Frontal cortex (tissue), 4 donors: Measurements from ENCODE around the gene SPCS1. TPM values are rescaled to one million over a fixed set of nuclear protein-coding genes. Genes with fewer than 3 reads are reported as not detected.
A peak's percentile ranks its signal among the peaks of the same experiment; 100 is the strongest.
"Not testable (repeated sequence)": the region's sequence is repeated elsewhere in the genome, so short reads cannot be mapped to it uniquely, and the experiment has no call there.

Source experiments
- DNase-seq, 2 donors: peaks; one replicate each; pipeline ENCODE4 v3.0.0; 2012; ENCODE audit warnings: low spot score in 2 of 2
- FAIRE-seq: peaks from 2 replicates; lab custom pipeline; 2012; peaks lifted over from hg19 to GRCh38; lab: Jason Lieb, UNC
- total RNA-seq: library from RNA; depleted of rRNA; stranded (reverse); fragments of >200 nt; gene quantifications from one replicate; pipeline ENCODE4 v1.2.3, GENCODE V29; 2014
- donor health status: control.
- donor health status: control.
- donor health status: control.

SPCS1 gene
- total RNA-seq, result 39.9 TPM

DNA sequence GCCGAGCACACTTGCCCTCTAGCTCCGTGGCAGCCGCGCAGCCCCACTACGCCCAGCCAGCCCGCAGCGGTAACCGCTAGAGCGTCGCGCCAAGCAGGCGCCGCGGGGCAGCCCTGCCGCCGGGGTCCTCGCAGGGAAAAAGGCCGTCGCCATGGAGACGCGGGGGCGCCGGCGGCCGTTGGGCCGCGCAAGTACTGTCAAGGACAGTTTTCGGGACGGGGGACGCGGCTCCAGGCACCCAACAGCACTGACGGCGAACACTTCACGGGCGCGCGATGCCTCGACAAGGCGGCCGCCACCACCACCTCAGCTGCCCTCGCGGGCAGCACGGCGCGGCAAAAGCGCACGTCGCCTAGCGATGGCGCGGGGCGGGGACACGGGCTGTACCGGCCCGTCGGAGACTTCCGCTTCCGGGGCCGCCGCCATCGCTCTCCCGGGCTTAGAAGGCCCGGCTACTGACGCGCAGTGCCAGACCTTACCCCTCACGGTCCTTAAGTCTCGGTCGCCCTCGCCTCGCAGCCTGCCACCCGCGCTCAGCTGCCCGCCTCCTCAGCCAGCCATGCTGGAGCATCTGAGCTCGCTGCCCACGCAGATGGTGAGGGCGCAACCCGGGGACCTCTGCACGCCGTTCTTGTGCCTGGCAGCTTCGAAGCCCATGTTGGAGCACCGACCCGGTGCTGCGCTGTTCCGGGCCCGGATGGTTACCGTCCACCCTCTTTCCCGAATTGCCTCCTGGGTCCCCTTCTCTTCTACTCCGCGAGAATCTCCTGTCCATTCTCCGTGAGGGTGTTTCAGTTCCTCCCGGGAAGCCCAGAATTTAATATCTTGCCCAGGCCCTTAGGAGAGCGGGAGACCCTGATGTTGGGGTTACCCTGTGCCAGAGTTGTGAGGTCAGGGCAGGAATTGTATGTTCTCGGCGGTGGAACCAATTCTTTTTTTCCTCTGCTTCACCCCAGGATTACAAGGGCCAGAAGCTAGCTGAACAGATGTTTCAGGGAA, at the start of gene SPCS1, which contains the start of gene GLT8D1:
TSS of gene SPCS1 (plus strand) at position 419 of the 999 bp plus-strand sequence. CDS start at position 560, 141 bp downstream.
TSS of gene GLT8D1 (minus strand) at position 104 of the 999 bp plus-strand sequence. CDS start 5,331 bp downstream, outside the sequence.
- DNase-seq, result peak; percentile 92 to 95
- no peak for FAIRE-seq

DNA sequence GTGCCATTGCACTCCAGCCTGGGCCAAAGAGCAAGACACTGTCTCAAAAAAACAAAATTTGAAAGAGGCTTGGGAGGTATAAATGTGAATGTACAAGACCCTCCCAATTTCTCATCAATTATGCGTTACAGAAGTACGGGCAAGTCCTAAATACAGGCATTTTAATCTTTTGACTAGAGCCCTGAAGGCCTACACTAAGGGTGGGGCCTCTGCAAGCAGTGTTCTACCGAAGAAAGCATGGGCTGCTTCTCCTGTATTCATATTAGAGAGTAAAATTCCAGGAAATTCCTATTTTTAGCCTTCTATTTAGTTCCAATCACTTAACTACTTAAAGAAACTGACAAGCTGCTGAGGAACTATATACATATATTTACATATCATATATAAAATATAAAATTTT, 45.9 kb upstream of the SPCS1 start:
- no peak for DNase-seq
- no peak for FAIRE-seq

DNA sequence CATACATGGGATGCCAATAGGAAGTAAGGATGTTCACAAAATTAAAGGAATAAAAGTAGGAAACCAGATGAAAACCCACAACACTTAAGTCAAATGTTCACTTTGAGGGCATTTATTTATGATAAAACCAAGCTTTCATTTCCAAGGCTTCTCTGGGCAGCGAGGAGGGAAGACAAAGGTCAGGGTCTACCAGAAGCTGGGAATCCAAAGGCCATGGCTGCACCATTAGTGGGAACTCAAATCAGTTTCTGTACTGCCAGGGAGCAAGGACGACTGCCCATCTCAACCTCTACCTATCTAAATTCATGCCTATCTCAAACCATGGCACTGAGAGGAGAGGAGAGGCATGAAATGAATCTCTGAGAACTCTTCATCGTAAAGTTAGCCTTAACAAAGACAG, 42.8 kb upstream of the SPCS1 start:
- FAIRE-seq (no peak), DNase-seq (no peak)

DNA sequence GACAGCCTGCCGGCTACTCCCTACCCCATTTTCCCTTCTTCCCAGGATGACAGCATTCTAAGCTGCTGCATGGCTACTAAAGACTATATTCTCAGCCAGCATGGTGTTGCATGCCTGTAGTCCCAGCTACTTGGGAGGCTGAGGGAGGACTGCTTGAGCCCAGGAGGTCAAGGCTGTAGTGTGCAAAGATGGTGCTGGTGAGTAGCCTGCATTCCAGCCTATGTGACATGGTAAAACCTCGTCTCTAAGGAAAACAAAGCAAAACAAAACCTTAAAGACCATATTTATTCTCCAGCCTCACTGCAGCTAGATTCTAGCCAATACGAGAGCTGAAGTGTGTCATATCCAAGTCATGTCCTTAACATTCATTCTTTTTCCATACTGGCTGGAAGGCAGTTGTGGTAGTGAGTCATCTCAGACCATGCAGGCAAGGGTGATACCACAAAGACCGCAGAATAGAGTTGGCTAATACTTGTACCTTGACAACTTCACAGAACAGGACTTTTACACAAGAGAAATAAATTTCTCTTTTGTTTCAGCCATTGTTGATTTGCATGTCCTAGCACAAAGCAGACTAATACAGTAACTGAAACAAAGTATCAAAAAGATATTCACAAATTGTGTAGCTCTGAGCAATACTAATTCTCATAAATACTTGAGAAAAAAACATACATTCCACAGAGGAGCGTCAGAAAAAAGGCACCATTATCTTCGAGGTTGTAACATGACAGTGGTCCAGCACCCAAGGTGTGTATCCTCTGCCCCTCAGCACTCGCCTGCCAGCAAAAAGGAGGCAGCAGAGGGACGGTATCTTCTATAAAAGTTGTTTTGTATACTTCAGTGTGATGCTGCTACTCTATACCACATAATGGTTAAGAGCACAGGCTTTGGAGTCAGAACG, 35.0 kb upstream of the SPCS1 start:
- no peak for DNase-seq
- no peak for FAIRE-seq

DNA sequence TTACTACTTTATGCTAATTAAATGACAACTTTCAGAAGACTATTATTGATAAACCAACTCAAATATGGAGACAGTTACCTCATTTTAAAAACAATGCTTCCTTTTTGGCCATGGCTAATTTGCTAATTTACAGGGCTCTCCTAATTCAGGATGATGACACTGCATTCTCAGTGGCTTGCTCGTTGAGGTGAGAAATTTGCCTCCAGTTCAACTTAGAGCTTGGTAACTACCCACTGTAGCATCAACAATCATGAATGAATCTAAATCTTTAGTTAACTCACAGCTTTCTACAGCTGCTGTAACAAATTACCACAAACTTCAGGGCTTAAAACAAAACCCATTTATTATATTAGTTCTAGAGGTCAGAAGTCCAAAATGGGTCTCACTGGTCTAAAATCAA, 34.2 kb upstream of the SPCS1 start:
- DNase-seq (no peak), FAIRE-seq (no peak)

DNA sequence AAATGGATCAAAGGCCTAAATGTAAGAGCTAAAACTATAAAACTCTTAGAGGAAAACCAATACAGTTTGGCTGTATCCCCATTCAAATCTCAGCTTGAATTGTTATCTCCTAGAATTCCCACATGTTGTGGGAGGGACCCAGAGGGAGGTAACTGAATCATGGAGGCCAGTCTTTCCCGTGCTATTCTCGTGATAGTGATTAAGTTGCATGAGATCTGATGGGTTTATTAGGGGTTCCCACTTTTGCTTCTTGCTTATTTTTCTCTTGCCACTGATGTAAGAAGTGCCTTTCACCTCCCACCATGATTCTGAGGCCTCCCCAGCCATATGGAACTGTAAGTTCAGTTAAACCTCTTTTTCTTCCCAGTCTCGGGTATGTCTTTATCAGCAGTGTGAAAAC, 29.7 kb upstream of the SPCS1 start:
- not testable (repeated sequence) for FAIRE-seq, DNase-seq

DNA sequence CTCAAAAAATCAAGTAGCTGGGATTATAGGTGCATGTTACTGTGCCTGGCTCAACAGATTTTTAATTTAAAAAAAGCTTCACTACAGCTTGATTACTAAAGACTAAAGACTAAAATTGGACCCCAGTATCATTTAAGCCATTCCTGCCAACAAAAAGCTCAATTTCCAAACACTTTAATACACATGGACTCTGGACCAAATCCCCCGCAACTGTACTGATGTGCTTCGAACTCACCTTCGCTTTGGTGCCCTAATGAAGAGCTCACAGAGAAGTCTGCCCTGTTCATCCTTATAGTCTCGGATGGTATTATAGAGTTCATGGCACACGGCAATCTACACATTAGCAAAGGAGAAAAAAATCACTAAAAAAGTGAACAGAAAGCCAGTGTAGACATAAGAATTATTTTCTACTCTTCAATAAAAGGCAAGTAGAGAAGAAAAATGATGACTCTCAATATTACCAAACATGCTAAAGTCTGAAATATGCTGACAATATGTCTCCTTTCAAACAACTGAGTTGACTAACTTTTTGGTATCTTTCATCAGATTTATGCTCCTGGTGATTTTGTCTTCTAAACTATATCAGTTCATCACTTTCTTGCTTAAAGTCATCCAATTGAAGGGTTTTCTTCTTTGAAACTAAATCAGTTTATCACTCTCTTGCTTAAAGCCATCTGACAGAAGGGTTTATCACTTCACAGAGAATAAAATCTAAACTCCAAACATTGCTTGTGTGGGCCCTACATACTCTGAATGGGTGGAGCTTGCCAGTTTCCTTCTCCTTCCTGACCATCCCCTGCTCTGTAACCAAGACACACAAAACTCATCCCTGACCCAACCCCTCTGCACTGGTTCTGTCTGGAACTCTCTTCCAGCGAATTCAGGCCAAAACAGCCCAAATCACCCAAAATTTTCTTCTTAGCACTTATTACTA, 27.4 kb upstream of the SPCS1 start:
- FAIRE-seq (no peak), DNase-seq (no peak)

DNA sequence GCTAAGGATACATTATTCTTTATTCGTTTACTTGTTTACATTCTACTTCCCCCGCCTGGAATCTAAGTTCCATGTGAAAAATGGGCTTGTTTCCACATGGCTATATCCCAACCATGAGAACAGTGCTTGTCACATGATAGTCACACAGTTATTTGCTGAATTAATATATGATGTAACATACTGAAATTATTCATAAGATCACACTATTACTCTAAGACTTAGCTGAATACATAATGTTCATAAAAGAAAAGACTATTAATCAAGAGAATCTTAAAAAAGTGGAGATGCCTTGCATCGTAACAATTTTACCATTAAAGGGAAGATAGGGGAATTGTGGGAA, 26.7 kb upstream of the SPCS1 start:
- FAIRE-seq, result no peak
- no peak for DNase-seq

DNA sequence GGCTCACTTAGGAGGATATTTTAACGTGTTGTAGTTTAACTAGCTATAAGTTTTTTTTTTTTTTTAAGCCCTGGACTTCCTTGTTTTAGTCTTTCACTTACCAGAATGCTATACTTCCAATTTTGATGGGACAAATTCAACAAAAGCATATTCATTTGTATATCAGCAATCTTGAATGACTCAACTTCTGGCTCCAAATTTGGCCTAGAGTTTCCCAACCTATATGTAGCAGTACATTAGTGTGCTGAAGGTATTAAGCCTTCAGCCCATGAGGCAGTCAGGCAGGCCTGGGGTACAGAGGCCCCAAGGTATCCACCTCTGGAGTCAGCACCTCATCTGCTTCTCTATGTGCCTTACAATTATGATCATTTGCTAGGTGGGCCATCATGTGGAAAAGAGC, 26.1 kb upstream of the SPCS1 start:
- no peak for FAIRE-seq

DNA sequence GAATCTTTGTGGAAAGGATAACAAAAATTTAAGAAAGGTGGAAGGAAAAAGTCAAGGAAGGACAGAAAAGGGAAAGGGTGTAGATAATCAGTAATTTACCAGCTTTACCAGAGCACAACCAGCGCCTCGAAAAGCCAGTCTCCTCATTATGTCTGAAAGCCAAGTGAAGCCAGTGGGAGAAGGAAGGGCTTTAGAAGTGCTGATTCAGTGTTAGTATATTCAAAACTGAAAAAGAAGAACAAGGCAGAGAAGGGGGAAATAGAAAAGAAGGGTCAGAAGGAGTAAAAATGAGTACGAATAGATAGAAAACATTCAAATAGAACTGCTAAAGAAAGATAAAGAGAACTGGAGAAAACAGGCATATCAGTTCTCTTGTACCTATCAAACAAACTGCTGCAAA, 24.3 kb upstream of the SPCS1 start:
- DNase-seq (no peak), FAIRE-seq (no peak)

More for the DNA sequence above, 26.1 kb upstream of the SPCS1 start:
- DNase-seq, result no peak

DNA sequence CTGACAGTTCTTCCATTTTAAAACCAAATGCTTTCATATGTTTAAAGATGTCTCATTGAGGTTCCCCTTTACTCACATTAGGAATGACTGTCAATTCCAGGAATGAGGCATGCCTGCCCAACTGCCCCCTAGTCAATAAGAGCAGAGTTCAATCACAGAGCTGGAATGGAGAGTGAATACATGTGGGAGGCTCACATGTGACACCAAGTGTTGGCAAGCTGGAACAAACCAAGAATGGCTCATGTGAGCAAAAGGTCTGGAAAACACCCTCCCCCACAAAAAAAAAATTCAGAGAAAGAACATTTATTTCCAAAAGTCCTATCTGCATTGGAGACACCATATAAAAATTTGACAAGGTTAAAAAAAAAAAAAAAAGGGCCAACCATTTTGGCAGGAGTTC, 23.9 kb upstream of the SPCS1 start:
- peak in 1 of 2 donors; percentile 26 for DNase-seq
- no peak for FAIRE-seq

DNA sequence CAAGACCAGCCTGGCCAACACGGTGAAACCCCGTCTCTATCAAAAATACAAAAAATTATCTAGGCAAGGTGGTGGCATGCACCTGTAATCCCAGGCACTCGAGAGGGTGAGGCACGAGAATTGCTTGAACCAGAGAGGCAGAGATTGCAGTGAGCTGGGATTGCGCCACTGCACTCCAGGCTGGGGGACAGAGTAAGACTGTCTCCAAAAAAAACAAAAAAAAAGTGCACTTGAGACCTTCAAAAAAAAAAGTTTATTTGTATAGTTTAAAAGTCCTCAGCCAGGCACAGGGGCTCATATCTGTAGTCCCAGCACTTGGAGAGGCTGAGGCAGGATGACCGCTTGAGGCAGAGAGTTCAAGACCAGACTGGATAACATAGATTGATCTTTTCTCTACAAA, 22.3 kb upstream of the SPCS1 start:
- DNase-seq, result no peak
- no peak for FAIRE-seq

DNA sequence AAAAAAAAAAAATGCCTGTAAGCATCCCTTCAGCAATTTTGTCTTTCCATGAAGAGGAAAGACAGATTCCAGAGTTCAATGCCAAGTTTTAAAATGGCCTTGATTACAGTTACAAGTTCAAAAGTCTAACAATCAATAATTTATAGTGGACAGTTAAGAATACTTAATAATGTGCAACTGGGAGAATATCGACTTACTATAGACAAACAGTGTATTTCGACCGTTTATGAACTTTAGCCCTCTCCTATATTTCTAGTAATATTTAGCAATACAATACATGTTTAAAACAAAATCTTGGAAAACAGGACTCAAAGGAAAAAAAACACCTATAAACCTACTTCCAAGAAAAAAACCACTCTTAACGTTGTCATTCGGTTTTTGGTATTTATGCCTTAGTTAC, 21.7 kb upstream of the SPCS1 start:
- DNase-seq (no peak), FAIRE-seq (no peak)

DNA sequence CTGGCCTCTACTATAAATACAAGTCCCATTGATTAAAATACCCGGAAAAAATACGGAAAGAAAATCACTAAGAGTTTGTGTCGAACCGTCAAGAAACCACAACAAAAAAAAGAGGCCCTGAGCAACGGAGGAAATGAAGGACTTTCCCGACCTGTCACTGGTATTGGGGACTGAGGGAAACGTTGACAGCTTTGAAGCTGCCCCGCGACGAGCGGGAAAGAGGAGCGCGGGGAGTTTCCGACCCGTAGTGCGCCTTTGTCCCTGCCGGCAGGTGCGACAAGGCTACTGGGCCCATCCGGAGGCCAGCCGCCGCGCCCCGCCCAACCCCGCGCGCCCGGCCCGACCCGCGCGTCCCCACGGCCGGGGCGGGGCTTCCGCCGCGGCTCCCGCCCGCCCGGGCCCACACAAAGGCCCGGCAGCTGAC, 20.6 kb upstream of the SPCS1 start:
- FAIRE-seq (no peak), DNase-seq (peak; percentile 91 to 96)

DNA sequence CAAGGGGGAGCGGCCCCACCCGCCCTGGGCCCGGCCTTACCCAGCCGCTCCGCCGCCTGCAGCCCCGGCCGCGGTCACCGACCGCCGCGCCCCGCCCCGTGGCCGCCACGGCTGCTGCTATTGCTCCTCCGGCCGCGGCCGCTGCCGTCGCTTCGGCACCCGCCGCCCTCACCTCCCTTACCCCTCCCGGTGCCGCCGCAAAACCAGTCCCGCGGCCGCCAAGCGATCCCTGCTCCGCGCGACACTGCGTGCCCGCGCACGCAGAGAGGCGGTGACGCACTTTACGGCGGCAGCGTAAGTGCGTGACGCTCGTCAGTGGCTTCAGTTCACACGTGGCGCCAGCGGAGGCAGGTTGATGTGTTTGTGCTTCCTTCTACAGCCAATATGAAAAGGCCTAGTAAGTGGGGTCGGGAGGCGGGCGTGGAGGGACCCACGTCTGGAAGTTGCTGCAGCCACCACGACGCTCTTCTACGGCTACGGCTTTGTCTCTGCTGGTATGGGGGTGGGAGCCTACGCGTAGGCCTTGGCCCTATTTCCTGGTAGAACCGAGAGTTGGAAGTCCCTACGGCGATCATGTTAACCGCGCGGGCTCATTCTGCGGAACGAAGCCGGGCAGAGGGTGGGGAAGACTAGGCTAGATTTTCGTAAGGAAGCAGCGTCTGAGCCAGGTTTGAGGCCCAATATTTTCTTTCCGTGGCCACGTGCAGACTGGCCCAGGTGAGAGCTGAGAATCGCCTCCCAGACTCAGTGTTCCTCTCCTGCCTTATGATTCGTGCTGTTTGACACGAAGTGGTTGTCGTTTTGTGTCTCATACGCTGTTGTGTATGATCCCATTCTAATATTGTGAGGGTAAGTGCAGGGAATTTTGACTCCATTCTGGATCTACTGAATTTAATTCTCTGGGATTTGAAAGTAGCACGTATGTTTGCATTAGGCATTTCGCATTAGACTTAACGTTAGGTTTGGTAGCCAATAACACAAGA, 19.9 kb upstream of the SPCS1 start, which contains the start of the genes GNL3 and PBRM1:
TSS of gene GNL3 (plus strand) at position 324 of the 983 bp plus-strand sequence. CDS start at position 385, 61 bp downstream.
TSS of gene PBRM1 (minus strand) at position 205 of the 983 bp plus-strand sequence.
- peak; percentile 89 to 90 for DNase-seq
- FAIRE-seq, result no peak

DNA sequence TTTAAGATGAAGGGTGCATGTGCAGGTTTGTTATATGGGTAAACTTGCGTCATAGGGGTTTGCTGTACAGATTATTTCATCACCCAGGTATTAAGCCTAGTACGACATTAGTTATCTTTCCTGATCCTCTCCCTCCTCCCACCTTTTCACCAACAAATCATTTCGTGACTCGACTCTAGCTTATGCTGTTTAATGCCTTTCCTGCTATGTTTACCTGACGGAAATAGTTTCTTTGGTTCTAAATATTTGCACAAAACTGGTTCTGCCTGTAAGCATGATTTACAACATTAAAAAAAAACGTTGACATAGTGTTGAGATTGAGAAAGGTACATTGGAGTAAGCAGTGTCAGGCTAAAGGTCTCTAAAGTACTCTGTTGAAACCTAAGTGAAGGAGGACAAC, 17.6 kb upstream of the SPCS1 start:
- no peak for FAIRE-seq
- no peak for DNase-seq

DNA sequence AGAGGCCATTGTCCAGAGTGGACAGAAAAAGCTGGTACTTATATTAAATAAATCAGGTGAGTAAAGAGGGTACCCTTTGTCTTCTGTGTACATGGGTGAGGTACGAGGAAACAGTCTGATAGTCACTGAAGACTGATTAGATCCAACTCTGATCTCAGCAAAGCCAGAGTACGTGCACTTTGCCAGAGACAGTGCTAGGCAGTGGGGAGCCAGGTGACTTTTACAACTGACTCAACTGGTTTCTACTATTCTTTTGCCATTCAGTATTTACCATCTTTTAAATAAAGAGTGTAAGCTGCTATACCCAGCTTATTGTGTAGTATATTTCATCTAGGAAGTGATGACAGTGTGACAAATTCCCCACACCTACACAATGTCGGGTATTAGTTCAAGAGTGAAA, 16.8 kb upstream of the SPCS1 start:
- DNase-seq, result no peak
- no peak for FAIRE-seq

DNA sequence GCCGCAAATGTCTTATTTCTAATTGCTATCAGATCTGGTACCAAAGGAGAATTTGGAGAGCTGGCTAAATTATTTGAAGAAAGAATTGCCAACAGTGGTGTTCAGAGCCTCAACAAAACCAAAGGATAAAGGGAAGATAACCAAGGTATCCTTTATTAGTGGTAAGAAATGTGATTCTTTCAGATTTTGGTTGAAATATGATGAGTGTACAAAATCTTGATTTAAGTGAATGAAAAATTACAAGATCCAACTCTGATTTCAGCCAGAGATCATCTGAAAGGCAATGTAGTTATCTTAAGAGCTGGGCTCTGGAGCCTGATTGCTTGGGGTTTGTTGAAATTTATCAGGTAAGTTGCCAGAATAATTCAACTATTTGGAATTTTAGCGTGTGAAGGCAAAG, 15.3 kb upstream of the SPCS1 start:
- DNase-seq, result no peak
- FAIRE-seq, result no peak
